COLO829 (cell line): ENCODE measurements around the gene XPO4.
"Not testable (repeated sequence)": the region's sequence is repeated elsewhere in the genome, so short reads cannot be mapped to it uniquely, and the experiment has no call there.

ENCODE experiments used
- DNase-seq: peaks from one replicate; pipeline ENCODE4 v3.0.0; 2012; ENCODE audit warnings: low spot score

XPO4 gene

DNA sequence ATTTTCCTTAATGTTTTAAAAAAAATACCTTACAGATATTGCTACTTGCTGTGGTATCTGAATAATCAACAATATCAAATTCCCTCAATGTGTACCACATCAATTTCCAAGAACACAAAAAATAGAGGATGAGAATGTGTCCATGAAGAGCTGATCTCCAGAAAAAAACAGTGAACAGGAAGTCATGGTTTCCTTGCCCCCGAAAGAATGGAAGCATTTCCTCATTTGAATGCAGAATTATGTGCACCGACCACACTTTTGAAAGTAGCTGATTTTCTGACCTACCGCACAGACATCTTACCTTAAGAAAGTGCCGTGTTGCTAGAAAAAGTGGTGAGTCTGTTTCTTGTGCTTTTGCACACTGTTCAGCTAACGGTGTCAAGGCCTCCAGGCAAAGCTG is 115.4 kb downstream of the XPO4 start:
- DNase-seq: no peak

DNA sequence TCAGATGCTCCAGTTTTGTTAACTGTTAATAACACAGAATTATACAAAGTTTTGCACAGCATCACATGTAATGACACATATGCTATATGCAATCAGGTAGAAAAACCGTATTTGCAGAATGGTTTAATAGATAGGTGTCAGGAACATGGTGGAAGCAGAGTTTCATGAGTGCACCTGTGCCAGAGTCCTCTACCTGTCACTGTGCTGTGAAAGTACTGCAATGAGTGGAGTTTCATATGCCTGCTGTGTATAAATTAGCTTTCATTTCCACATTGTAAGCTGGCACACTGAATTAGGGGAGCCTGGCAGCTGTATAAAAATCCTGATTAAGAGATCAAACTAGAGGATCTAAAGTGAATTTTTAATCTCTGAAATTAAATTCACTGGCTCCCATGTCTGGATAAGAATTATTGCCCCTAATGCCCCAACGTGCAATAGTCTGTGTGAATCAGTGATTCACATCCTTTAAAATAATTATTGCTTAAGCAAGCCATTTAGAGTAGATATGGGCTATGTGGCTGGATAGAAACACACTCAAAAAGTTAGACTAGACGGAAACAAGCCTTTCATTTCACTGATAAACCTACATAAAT is 120.3 kb downstream of the XPO4 start:
- DNase-seq: no peak

DNA sequence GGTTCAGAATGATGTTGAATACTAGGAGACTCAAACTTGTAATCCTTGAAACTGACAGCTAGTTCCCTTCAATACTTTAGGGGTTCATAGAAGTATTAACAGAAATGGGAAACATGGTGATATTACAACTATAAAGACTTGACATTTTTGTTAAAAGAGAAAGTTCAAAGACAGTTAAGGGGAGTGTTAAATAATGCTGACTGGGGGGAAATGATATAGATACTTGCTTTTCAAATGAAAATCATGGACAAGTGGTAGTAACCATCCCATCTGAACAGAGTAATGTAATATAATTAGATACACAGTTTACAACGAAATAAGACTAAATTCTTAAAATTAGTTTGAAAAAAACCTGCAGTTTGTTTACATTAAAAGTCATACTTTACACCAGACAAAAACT is 122.2 kb downstream of the XPO4 start:
- DNase-seq: no peak

DNA sequence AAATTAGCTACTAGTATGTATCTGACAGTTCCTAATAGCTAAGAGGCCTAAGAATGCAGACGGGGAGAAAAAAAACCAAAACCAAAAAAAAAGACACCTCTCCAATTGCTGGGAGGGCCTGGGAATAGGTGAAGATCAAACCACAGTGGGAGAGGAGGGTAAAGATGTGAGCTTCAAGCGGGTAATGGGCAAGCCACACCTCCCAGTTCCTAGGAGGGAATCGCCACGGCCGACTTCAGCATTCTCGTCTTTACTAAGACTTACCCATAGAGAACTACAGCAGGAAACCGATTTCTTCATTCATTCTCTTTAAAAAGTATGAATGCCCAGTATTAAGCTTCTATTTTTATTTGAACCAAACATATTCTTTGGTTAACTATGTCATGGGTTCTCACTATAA is 123.1 kb downstream of the XPO4 start:
- DNase-seq: no peak

DNA sequence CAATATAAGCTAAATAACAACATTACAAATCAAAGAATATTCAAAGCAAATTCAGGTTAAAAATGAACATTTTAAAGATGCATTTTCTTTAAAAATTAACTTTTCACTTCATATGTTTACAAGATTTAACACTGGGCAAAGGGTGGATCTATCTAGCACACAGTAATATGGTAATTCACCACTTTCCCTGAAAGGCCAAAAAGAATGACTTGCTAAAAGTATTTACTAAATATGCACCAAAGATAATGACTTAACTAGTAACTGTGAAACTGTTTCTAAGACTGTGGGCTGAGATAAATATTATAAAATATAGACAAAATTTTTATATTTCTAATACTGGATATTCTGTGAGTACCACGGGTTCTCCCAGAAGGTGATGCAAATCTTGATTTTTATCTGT is 124.2 kb downstream of the XPO4 start:
- DNase-seq: no peak

DNA sequence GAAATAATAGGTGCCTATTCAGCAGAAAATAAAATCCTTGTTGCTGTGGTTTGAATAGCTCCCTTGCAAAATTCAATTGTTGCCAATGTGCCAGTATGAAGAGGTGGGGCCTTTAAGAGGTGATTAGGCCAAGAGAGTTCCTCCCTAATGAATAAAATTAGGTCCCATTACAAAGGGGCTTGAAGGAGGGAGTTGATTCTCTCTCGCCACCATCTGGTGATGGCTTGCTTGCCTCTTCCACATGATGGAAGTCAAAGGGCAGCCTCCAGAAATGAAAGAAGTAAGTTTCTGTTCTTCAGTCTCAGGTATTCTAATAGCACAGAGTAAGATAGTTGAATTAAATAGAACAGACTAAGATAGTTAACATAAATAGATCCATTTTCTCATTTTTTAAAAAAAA is 125.8 kb downstream of the XPO4 start:
- DNase-seq: no peak

DNA sequence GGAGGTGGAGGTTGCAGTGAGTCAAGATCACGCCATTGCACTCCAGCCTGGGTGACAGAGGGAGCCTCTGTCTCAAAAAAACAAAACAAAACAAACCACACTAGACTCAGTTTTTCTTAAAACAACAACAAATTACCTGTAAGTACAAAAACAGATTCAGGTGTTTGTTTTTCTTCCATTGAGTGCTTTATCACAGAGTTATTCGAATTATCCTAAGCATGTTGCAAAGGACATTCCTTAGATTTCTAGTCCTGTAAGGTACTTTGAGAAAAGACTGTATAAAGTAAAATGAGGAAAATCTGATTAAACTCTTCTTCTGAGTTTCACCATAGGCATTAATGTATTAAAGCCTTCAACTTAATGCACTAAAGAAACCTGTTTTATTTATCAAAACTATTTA is 126.6 kb downstream of the XPO4 start:
- DNase-seq: no peak

DNA sequence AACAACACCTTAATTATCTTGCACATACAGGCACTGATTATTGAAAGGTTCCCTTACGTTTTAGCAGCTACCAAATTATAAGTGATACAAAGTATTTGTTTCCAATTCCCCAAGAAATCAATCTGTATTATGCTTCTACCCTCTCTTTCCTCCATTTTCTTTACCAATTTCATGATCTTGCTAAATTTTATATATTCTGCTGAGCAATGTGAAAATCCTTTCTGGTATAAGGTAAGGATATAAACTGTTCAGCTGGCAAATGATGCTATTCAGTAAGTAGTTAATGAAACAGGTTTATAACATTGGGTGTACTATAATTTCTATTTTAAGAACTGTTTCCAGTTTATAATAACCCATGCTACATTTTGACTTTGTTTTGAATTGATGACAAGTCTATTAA is 127.8 kb downstream of the XPO4 start:
- DNase-seq: no peak

DNA sequence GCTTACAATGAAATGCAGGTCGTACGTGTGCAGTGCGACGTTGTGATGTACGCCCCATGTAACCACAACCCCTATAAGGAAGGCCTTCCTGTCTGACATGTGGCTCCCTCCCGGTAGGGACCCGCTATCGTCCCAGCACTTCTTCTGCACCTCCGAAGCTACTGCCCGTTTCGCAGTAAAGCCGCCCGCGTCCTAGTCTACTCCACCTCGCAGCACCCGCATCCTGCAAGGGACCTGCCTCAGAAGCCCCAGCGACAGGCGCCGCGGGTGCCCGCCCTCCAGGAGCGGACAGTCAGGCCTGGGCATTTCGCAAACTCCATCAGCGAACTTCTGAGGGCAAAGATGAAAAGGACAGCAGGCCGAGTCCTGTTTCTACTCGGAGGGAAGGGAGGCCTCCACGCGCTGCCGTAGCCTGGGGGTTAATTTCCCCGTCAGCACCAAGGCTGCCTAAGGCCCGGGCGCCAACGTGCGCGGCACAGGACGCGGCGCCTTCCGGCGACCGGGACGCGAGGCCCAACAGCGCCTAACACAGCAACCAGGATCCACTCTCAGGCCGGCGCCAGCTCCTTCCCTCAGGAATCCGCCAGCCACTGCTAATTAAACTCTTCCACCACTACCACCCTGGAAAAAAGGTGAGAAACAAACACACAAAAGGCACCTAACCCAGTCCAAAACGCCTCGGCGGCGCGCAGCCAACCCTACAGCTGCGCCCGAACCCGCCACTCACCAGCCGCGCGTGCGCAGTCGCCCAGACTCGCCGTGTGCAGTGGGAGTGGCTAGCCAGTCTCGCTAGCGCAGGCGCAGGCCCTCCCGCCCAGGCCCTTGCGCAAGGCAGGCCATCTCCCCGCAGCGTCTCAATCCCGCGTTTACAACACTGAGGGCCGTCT is 129.1 kb downstream of the XPO4 start, which contains the start of gene EEF1AKMT1:
Gene EEF1AKMT1 (minus strand): TSS at position 768 of the 887 bp plus-strand sequence. CDS start 16,363 bp downstream, outside the sequence.
- DNase-seq: no peak

DNA sequence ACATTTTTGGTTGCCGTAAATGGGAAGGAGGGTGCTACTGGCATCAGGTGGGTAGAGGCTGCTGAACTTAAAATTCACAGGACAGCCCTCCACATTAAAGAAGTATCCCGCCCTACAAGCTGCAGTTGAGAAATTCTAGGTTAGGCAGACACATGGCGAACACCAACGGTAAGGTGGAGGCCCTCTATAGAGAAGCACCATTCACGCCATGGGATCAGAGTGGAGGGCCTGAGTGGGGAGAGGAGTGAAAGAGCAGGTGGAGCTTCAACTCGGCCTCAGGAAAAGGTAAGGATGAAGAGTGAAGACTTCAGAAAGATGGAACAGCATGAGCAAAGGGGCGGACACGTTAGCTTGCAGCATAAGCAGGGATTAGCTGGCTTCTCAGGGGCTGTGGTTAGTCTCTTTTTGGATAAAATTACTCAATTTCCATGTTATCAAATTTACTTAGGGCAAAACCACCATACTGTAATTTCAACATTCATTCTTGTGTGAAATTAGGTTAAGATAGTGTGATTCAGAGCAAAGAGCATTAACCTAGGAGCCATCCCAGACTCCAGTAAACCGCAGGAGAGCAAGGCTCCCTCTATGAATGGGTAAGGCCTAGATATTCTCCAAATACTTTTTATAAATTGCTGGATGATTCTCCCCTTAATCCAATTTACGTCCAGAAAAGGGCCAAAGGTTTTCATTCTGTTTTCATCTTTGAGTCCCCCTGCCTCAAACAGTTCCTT is 130.0 kb downstream of the XPO4 start:
- DNase-seq: no peak

DNA sequence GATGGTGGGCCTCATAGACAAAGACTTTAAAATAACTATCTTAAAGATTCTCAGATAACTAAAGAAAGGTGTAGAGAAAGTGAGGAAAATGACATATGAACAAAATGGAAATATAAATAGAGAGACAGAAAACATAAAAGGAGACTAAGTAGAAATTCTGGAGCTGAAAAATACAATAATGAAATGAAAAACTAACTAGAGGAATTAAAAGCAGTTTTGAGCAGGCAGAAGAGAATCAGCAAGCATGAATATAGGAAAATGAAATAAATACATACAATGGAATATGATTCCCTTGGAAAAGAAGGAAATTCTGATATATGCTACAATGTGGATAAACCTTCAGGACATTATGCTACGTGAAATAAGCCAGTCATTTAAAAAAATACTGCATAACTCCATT is 132.7 kb downstream of the XPO4 start:
- no peak for DNase-seq

DNA sequence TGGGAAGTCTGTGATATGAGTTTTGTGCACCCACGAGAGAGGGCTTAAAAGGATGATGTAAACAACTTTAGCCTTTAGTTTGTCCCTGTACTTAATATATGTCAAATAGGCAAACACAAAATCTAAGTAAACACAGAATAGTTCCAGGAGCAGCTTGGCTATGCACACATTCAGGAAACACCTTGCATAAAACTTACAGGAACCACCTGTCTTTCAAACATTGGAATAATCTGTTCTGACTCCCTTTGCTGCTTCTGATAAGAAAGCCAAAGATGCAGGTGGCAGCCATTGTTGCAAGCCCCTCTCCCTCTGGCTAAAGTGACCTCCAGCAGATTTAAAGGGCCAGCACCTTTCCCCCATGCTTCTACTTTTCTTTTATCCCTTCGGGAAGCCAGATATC is 133.5 kb downstream of the XPO4 start:
- no peak for DNase-seq

DNA sequence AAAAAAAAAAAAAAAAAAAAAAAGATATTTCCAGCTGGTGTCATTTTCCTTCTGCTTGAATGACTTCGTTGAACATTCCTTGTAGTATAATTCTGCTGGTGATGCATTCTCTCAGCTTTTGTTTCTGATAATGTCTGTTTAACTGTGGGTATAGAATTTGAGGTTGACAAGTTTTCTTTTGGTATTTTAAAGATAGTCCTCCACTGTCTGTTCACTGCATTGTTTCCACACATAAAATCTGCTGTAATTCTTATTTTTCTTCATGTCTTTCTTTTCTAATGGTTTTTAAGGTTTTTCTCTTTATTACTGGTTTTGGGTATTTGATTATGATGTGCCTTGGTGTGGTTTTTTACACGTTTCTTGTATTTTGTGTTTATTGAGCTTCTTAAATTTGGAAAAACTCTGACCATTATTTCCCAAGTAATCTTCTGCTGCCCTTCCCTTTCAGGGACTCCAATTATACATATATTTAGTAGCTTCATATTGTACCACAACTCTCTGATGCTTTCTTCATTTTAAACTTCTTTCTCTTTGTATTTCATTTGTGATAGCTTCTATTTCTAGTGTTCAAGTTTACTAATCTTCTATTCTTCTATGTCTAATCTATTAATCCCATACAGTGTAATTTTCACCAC is 135.1 kb downstream of the XPO4 start:
- no peak for DNase-seq

DNA sequence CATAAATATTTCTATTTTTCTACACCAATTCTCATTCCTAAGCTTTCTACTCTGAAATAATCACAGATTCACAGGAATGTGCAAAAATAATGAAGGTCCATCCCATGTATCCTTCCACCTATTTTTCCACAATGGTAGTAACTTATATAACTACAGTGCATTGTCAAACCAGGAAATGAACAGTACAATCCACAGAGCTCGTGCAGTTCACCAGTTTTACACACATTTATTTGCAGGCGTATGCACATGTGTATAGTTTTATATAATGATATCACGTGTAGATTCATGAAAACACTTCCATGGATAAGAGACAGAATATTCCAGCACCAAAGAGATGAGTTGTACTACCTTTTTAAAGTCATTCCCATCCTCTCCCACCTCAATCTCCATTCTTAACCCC is 141.7 kb downstream of the XPO4 start:
- no peak for DNase-seq

DNA sequence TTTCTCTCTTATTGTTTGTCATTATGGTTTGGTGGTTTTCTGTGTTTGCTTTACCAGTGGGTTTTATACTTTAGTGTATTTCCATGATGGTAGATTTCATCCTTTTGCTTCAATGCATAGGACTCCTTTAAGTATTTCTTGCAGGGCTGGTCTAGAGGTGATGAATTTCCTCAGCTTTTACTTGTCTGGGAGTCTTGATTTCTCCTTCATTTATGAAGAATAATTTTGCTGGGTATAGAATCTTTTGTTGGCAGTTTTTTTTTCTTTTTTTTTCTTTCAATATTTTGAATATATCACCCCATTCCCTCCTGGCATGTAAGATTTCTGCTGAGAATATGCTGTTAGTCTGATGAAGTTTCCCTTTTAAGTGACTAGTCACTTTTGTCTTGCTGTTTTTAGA is 148.5 kb downstream of the XPO4 start:
- DNase-seq: no peak

DNA sequence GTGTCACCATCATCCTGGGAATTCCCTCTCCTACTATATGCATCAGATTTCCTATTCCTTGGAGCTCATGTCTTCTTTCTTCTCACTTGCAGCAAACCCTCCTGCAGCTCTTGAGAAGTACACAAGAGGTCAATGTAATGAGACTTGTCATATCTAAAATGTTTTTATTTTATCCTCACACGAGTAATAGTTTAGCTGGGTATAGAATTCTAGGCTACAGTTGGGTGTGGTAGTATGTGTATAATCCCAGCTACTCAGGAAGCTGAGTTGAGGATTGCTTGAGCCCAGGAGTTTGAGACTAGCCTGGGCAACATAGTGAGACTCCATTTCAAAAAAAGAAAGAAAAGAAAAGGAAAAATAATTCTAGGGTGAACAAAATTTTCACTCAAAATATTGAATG is 153.2 kb downstream of the XPO4 start:
- DNase-seq: no peak

DNA sequence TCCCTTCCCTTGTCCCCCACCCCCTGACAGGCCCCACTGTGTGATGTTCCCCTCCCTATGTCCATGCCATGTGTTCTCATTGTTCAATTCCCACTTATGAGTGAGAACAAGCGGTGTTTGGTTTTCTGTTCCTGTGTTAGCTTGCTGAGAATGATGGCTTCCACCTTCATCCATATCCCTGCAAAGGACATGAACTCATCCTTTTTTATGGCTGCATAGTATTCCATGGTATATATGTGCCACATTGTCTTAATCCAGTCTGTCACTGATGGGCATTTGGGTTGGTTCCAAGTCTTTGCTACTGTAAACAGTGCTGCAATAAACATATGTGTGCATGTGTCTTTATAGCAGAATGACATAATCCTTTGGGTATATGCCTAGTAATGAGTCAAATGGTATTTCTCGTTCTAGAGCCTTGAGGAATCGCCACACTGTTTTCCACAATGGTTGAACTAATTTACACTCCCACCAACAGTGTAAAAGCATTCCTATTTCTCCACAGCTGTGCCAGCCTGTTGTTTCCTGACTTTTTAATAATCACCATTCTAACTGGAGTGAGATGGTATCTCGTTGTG is 158.6 kb downstream of the XPO4 start:
- DNase-seq: not testable (repeated sequence)

DNA sequence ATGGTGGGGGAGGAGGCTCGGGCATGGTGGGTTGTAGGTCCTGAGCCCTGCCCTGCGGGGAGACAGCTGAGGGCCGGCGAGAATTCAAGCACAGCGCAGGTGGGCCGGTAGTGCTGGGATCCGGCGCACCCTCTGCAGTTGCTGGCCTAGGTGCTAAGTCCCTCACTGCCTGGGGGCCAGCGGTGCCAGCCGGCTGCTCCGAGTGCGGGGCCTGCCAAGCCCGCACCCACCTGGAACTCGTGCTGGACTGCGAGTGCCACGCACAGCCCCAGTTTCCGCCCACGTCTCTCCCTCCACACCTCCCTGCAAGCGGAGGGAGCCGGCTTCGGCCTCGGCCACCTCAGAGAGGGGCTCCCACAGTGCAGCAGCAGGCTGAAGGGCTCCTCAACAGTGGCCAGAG is 162.5 kb downstream of the XPO4 start:
- DNase-seq: no peak

DNA sequence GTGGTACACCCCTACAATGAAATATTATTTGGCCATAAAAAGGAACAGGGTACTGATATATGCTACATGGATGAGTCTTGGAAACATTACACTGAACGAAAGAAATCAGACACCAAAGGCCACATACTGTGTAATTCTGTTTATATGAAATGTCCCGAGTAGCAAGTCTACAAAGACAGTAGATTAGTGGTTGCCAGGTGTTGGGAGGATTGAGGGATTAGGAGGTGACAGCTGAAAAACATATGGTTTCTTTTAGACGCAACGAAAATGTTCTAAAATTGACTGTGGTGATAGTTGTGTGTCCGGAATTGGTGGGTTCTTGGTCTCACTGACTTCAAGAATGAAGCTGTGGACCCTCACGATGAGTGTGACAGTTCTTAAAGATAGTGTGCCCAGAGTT is 163.9 kb downstream of the XPO4 start:
- no peak for DNase-seq

DNA sequence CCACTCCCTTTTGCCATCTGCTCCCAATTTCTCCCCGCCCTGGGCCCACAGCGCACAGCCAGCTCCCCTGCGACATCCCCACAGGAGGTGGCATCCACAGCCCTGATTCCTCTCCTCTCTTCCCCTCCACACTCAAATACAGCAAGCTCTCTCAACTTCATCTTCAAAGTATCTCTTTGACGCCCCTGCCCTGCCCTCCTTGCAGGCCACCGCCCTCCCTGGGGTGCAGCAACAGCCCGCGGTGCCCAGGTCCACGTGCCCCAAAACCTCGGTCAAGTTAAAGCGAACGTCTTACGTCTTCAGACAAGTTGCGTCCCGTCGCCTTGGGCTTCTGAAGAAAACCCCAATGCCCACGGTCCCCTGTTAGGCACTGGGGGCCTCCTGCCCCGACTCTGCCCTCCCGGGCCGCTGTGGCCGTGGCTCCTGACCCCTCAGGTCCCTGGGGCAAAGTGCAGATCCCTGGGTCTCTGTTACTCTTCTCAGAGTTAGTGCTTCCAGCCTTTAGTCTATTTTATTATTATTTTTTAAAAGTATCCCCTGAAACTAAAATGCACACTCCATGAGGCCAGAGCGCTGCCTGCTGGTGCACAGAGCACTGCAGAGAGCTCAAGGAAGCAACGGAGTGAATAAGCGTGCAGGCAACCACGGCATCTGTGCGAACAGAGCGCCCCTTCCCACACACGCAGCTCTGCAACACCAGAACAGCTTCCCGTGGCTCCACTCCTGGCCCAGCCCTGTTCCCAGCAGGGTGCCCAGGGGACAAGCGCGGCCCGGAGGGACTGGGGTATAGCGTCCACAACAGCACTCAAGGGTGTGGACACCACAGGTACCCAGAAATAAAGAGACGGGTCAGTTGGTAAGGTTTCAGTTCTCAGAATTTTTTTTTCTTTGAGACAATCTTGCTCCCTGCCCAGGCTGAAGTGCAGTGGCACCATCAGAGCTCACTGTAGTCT is 172.6 kb downstream of the XPO4 start:
- DNase-seq: no peak
